Lower leg skin (tissue), 3 donors: Measurements from ENCODE around the gene SPRED2.

ENCODE experiments used
- POLR2A ChIP-seq, 2 donors: fragments of 450-650 bp; IDR thresholded peaks; one replicate each; pipeline ENCODE4 v1.6.1; 2016 to 2017; ENCODE audit warnings: antibody characterized with exemption in 2 of 2, mild to moderate bottlenecking in 1 of 2, moderate library complexity in 1 of 2
- TF ChIP-seq, protein P1 (sequence below), 3 donors: fragments of 450-650 bp; IDR thresholded peaks; one replicate each; pipeline ENCODE4 v1.5.1; 2016; ENCODE audit warnings: antibody characterized with exemption in 3 of 3, mild to moderate bottlenecking in 3 of 3, moderate library complexity in 2 of 3

DNA sequence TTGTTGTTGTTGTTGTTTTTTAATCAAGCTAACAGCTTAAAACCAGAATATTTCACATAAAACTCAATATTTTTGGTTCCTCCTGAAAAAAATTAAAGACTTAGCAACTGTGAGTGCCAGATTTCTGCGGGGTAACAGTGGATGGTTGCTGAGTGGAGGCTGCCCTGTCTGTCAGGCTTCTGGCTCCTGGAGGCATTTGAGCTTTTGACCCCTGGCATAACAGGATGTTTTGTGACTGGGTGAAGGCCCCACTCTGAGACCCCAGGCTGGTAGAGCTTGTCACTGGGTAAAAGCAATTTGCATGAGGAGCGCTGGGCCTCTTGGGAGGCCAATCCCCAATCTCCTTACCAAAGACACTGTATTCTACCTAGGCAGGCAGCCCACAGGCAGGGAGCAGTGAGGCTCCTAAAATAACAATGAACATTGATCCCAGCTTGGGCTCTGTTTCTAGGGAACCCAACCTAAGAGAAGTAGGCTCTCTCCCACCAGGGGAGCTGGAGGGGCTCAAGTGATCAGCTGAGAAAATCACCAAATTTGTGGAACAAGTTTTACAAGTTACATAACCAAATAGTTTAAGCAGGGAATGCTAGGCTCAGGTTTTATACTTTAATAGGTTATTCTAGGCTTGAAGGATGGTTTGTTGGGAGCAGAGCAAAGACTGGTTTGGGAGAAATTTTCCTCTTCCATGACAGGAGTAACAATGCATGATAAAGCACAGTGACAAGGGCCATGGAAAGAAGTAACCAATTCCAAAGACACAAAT, 5.9 kb upstream of the SPRED2 start:
- TF ChIP-seq, protein P1, sequence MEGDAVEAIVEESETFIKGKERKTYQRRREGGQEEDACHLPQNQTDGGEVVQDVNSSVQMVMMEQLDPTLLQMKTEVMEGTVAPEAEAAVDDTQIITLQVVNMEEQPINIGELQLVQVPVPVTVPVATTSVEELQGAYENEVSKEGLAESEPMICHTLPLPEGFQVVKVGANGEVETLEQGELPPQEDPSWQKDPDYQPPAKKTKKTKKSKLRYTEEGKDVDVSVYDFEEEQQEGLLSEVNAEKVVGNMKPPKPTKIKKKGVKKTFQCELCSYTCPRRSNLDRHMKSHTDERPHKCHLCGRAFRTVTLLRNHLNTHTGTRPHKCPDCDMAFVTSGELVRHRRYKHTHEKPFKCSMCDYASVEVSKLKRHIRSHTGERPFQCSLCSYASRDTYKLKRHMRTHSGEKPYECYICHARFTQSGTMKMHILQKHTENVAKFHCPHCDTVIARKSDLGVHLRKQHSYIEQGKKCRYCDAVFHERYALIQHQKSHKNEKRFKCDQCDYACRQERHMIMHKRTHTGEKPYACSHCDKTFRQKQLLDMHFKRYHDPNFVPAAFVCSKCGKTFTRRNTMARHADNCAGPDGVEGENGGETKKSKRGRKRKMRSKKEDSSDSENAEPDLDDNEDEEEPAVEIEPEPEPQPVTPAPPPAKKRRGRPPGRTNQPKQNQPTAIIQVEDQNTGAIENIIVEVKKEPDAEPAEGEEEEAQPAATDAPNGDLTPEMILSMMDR (IDR thresholded peaks at IDR 0.05) = no peak
- TF ChIP-seq POLR2A (IDR thresholded peaks at IDR 0.05) = no peak
